ENCODE data around the gene NLRP4. TPM values are rescaled to one million over a fixed set of nuclear protein-coding genes. Genes with fewer than 3 reads are reported as not detected.

Gene NLRP4
- total RNA-seq = not detected

- no peak for TF ChIP-seq CTCF (IDR thresholded peaks at IDR 0.05)
- no peak for ATAC-seq (ENCODE audit: low FRiP score)
- no peak for DNase-seq (ENCODE audit: low spot score)
These were observed at the start of gene NLRP4 for GRCh38 chr19:55836340-55836739. Gene NLRP4 (plus strand): TSS chr19:55836540. CDS start chr19:55852081, 15,541 bp downstream.

- TF ChIP-seq CTCF (IDR thresholded peaks at IDR 0.05) = no peak
- ATAC-seq (ENCODE audit: low FRiP score) (no peak), DNase-seq (ENCODE audit: low spot score) (no peak)
These were observed 41.3 kb upstream of the NLRP4 start for GRCh38 chr19:55795021-55795420.

- ATAC-seq (ENCODE audit: low FRiP score) (no peak), DNase-seq (ENCODE audit: low spot score) (no peak)
- no peak for TF ChIP-seq CTCF (IDR thresholded peaks at IDR 0.05)
These were observed 34.9 kb upstream of the NLRP4 start for GRCh38 chr19:55801416-55801815.

GRCh38 chr19:55802281-55802680 lies 34.1 kb upstream of the NLRP4 start:
- DNase-seq (ENCODE audit: low spot score) (no peak), ATAC-seq (ENCODE audit: low FRiP score) (no peak)
- no peak for TF ChIP-seq CTCF (IDR thresholded peaks at IDR 0.05)

GRCh38 chr19:55809381-55810058 lies 26.8 kb upstream of the NLRP4 start:
- DNase-seq (ENCODE audit: low spot score) = no peak
- no peak for ATAC-seq (ENCODE audit: low FRiP score)
- no peak for TF ChIP-seq CTCF (IDR thresholded peaks at IDR 0.05)

GRCh38 chr19:55811340-55811739 lies 25.0 kb upstream of the NLRP4 start:
- TF ChIP-seq CTCF (IDR thresholded peaks at IDR 0.05) = no peak
- no peak for ATAC-seq (ENCODE audit: low FRiP score)
- no peak for DNase-seq (ENCODE audit: low spot score)

GRCh38 chr19:55812449-55812848 lies 23.9 kb upstream of the NLRP4 start:
- no peak for ATAC-seq (ENCODE audit: low FRiP score)
- no peak for DNase-seq (ENCODE audit: low spot score)
- no peak for TF ChIP-seq CTCF (IDR thresholded peaks at IDR 0.05)
